Neuron (in vitro differentiated cells): ENCODE measurements around the gene MAPK7.

Experiments used
- H2AFZ ChIP-seq: one replicate; pipeline ENCODE4 v1.6.1; 2013; ENCODE audit warnings: low read depth, mild to moderate bottlenecking, inconsistent platforms, low read length, moderate library complexity
- H3K27me3 ChIP-seq: one replicate; pipeline ENCODE4 v1.6.1; 2013; ENCODE audit warnings: low read length; ENCODE audit not compliant: insufficient read depth
- H3K36me3 ChIP-seq: one replicate; pipeline ENCODE4 v1.6.1; 2013; ENCODE audit warnings: low read length; ENCODE audit not compliant: insufficient read depth
- H3K4me1 ChIP-seq: one replicate; pipeline ENCODE4 v1.6.1; 2013; ENCODE audit warnings: low read length; ENCODE audit not compliant: insufficient read depth
- H3K4me3 ChIP-seq: 2 replicates; pipeline ENCODE4 v1.5.1; 2013; ENCODE audit warnings: mild to moderate bottlenecking, low read length, moderate library complexity
- H3K9me3 ChIP-seq: one replicate; pipeline ENCODE4 v1.6.1; 2013; ENCODE audit warnings: low read length

Gene MAPK7

GRCh38 chr17:19418251-19418992, 40.1 kb downstream of the MAPK7 start:
- no peaks in the 10 kb centered on the region for H3K4me1 ChIP-seq
- no peaks in the 10 kb centered on the region for H3K36me3 ChIP-seq
- H3K27me3 ChIP-seq, result peaks cover 15% of the 10 kb centered on the region
- no peak overlapping the region for H2AFZ ChIP-seq
- no peak overlapping the region for H3K4me3 ChIP-seq
- H3K9me3 ChIP-seq, result no peaks in the 10 kb centered on the region

GRCh38 chr17:19421219-19421618, 42.9 kb downstream of the MAPK7 start:
- Histone ChIP-seq H3K36me3 (no peaks in the 10 kb centered on the region), H3K4me3 (no peak overlapping the region), H3K4me1 (no peaks in the 10 kb centered on the region), H3K27me3 (peaks cover 10% of the 10 kb centered on the region), H2AFZ (no peak overlapping the region), H3K9me3 (no peaks in the 10 kb centered on the region)

GRCh38 chr17:19421926-19422325, 43.6 kb downstream of the MAPK7 start:
- Histone ChIP-seq H3K4me1 (no peaks in the 10 kb centered on the region), H2AFZ (no peak overlapping the region)

GRCh38 chr17:19424934-19425868, 46.9 kb downstream of the MAPK7 start:
- Histone ChIP-seq H2AFZ (no peak overlapping the region), H3K27me3 (no peaks in the 10 kb centered on the region), H3K9me3 (no peaks in the 10 kb centered on the region), H3K4me1 (no peaks in the 10 kb centered on the region), H3K4me3 (no peak overlapping the region), H3K36me3 (no peaks in the 10 kb centered on the region)

More at GRCh38 chr17:19421926-19422325, 43.6 kb downstream of the MAPK7 start:
- Histone ChIP-seq H3K27me3 (peaks cover 3% of the 10 kb centered on the region), H3K9me3 (no peaks in the 10 kb centered on the region), H3K36me3 (no peaks in the 10 kb centered on the region), H3K4me3 (no peak overlapping the region)

- no peaks in the 10 kb centered on the region for H3K9me3 ChIP-seq
- no peak overlapping the region for H3K4me3 ChIP-seq
- no peaks in the 10 kb centered on the region for H3K36me3 ChIP-seq
- no peaks in the 10 kb centered on the region for H3K4me1 ChIP-seq
- no peak overlapping the region for H2AFZ ChIP-seq
- H3K27me3 ChIP-seq, result no peaks in the 10 kb centered on the region
Measured at GRCh38 chr17:19426631-19427030, 48.3 kb downstream of the MAPK7 start.

- Histone ChIP-seq H3K9me3 (no peaks in the 10 kb centered on the region), H3K4me1 (no peaks in the 10 kb centered on the region), H2AFZ (no peak overlapping the region), H3K36me3 (no peaks in the 10 kb centered on the region), H3K4me3 (no peak overlapping the region), H3K27me3 (no peaks in the 10 kb centered on the region)
Measured at GRCh38 chr17:19431691-19432090, 53.4 kb downstream of the MAPK7 start.
